AG04449 (cell line): ENCODE data around the gene NATD1.

Source experiments
- CTCF ChIA-PET: fragments of 350-600 bp; formaldehyde crosslinking; extraction: SDS; loops from one replicate; lab custom pipeline; 2021; ENCODE audit warnings: antibody characterized with exemption; lab: Yijun Ruan, JAX
- POLR2A ChIA-PET: fragments of 400-600, 350-600 bp; formaldehyde crosslinking; extraction: SDS; loops from one replicate; lab custom pipeline; 2020; ENCODE audit warnings: antibody characterized with exemption, inconsistent platforms; lab: Yijun Ruan, JAX
- DNase-seq: peaks from one replicate; pipeline ENCODE4 v3.0.0-alpha.2; 2010; ENCODE audit warnings: low read depth, low spot score
- H3K4me3 ChIP-seq: 2 replicates; pipeline ENCODE4 v1.5.1; 2011; ENCODE audit warnings: low read depth, mild to moderate bottlenecking, control low read depth, low read length
- TF ChIP-seq, protein P1 (sequence below): IDR thresholded peaks from one replicate; pipeline ENCODE4 v1.5.1; 2011; ENCODE audit warnings: mild to moderate bottlenecking, moderate library complexity, low read length, control low read depth, inconsistent platforms; ENCODE audit not compliant: insufficient read depth; ENCODE audit errors: missing control alignments

Gene NATD1

DNA sequence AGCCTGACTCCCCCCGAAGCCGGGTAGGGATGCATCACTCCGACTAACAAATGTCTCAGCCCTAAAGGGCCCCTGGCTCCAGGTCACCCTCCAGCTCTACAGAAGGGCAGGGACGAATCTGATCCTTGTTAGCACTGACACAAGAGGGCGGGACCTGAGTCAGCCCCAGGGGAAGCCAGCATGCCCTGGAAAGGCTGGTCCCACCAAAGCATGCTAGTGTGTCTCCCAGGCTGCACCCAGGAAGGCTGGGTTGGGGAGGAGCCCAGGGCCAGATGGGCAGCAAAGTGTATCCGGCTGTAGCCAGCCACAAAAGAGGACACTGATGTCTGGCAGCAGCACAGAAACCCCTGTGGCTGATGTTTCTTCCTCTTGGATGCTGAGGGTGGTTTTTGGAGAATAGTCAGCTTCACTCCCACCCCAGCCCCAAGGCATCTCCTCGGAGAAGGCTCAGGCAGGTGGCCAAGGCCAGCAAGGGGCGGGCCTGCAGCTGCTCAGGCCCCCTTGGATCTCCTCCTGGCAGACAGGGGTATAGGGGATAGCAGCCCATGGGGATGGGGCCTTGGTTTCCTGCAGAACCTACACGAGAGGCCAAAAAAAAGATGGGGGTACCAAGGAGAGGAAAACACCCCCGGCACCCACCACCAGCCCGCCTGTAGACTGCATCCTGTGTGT, 11.0 kb downstream of the NATD1 start:
- H3K4me3 ChIP-seq = no peak overlapping the region
- DNase-seq = no peak
- TF ChIP-seq, protein P1, sequence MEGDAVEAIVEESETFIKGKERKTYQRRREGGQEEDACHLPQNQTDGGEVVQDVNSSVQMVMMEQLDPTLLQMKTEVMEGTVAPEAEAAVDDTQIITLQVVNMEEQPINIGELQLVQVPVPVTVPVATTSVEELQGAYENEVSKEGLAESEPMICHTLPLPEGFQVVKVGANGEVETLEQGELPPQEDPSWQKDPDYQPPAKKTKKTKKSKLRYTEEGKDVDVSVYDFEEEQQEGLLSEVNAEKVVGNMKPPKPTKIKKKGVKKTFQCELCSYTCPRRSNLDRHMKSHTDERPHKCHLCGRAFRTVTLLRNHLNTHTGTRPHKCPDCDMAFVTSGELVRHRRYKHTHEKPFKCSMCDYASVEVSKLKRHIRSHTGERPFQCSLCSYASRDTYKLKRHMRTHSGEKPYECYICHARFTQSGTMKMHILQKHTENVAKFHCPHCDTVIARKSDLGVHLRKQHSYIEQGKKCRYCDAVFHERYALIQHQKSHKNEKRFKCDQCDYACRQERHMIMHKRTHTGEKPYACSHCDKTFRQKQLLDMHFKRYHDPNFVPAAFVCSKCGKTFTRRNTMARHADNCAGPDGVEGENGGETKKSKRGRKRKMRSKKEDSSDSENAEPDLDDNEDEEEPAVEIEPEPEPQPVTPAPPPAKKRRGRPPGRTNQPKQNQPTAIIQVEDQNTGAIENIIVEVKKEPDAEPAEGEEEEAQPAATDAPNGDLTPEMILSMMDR = no peak
- ChIA-PET CTCF (interaction anchor here (1.2 to 6.0 kb wide), 2 partner anchors 113 to 123 kb away, joined by 3 to 49 read pairs; no protein-coding TSS in a partner anchor), POLR2A (no interaction called here)

DNA sequence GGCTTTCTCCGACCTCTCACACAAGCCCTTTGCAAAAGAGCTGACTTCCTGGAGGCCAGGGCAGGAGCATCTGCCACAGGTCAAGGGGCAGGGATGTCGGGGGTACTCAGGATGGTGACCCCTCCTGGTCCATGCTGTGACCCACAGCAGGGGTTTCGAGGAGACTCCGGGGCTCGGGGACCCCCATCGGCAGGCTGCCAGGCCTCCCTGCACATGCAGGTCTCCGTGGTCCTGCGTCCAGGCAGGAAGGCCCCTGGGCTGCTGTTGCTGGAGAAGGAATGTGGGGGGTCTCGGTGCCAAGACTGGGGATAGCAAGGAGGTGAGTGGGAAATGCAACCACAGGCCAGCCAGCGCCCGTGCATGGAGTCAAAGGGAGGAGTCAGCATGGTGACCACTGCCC, 11.6 kb downstream of the NATD1 start:
- POLR2A ChIA-PET = no interaction called here
- no peak for DNase-seq
- no peak overlapping the region for H3K4me3 ChIP-seq
- TF ChIP-seq, protein P1 = no peak
- CTCF ChIA-PET = interaction anchor here (1.2 to 6.0 kb wide), 3 partner anchors 9 to 122 kb away, joined by 3 to 49 read pairs (median 30); no protein-coding TSS in a partner anchor

DNA sequence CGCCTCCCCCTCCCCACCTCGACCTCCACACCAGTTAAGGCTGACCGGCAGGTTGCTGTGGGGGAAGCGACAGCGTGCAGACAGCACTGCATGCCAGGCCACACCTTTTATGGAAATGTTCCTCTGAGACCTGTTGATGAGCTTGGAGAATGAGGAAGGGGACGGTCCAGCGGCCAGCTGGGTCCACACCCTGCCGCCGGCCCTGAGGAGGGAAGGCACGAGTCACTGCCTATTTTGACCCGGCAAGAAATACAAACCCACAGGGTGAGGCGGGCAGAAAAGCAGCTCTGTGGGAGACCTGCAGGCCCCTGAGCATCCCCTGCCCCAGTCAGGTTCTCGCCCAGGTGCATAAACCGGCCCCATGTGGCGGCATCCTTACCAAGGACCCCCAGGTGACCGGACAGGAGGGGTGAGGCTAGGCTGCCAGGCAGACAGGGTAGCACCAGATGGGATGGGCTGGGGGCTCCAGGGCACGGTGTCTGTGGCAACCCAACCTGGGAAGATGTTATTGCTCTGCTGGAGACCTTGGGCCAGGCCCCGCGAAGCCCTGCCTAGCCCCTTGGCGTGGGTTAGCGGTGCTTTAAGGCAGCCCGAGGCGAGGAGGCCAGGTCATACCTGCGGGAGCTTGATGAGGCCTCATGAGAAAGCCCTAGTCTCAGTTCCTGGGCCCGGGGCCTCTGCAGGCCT, 12.7 kb downstream of the NATD1 start:
- POLR2A ChIA-PET = no interaction called here
- TF ChIP-seq, protein P1 = no peak
- CTCF ChIA-PET = interaction anchor here (0.7 to 6.0 kb wide), 8 partner anchors 10 to 121 kb away, joined by 3 to 49 read pairs (median 4); no protein-coding TSS in a partner anchor
- H3K4me3 ChIP-seq = no peak overlapping the region
- DNase-seq = no peak

DNA sequence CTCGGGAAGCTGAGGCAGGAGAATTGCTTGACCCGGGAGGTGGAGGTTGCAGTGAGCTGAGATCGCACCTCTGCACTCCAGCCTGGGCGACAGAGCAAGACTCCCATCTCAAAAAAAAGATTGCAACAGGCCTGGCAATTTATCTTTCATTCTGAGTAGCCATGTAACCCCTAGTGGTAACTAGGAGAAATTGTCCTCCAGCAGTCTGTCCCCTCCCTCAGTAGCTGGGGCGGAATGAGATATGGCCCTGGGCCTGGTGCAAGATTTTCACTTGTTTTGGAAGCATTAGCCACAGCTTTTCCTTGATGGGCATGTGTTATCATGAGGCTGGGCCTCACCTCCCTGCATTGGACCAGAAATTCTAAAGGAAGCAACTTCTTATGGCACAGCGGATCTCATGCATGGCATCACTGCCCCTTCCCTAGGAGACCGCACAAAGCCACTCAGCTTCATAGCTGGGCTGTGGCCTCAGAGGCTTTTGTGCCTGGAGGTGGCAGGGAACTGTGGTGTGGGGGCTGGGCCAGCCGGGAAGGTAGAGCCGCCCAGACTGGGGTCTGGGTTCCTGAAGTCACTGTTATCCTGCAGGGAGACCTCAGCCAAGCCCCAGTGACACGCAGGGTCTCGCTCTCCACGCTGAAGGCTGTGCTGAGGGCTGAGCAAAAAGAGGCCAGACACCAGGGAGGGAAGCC, 13.4 kb downstream of the NATD1 start:
- CTCF ChIA-PET = interaction anchor here (0.7 to 6.0 kb wide), 9 partner anchors 9 to 120 kb away, joined by 3 to 49 read pairs (median 4); no protein-coding TSS in a partner anchor
- POLR2A ChIA-PET = interaction anchor here (0.7 kb wide), 1 partner anchor 40 kb away, joined by 3 read pairs; no protein-coding TSS in a partner anchor
- TF ChIP-seq, protein P1 = peak; percentile 42
- no peak for DNase-seq
- no peak overlapping the region for H3K4me3 ChIP-seq

DNA sequence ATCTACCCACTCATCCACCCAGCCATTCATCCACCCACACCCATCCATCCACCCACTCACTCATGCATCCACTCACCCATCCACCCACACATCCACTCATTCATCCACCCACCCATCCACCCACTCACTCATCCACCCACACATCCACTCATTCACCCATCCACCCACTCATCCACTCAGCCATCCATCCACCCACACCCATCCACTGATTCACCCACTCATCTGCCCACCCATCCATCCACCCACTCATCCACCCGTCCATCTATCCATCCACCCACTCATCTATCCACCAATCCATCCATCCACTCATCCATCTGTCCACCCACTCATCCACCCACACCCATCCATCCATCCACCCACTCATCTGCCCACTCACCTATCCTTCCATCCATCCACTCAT, 17.3 kb downstream of the NATD1 start:
- ChIA-PET CTCF (no interaction called here), POLR2A (no interaction called here)

More for the DNA sequence above, 17.3 kb downstream of the NATD1 start:
- DNase-seq = no peak
- TF ChIP-seq, protein P1 = no peak
- no peak overlapping the region for H3K4me3 ChIP-seq
